H9 (cell line): ENCODE data around the gene CCSER2. TPM values are rescaled to one million over a fixed set of nuclear protein-coding genes. Genes with fewer than 3 reads are reported as not detected.

Source experiments
- DNase-seq: peaks from one replicate; pipeline ENCODE4 v3.0.0-alpha.2; 2017
- H2AFZ ChIP-seq: one replicate; pipeline ENCODE4 v1.6.1; 2013; ENCODE audit warnings: mild to moderate bottlenecking, low read length, control low read depth, moderate library complexity
- H2AK5ac ChIP-seq: 2 replicates; pipeline ENCODE4 v1.6.1; 2013; ENCODE audit warnings: low read length, control low read depth, mixed read lengths; ENCODE audit not compliant: insufficient read length
- H2BK120ac ChIP-seq: one replicate; pipeline ENCODE4 v1.6.1; 2013; ENCODE audit warnings: low read depth, mild to moderate bottlenecking, low read length, control low read depth, inconsistent platforms; ENCODE audit not compliant: poor library complexity, severe bottlenecking
- H2BK12ac ChIP-seq: 2 replicates; pipeline ENCODE4 v1.6.1; 2013; ENCODE audit warnings: low read length, control low read depth, mixed read lengths, low read depth; ENCODE audit not compliant: insufficient read length
- H2BK15ac ChIP-seq: 2 replicates; pipeline ENCODE4 v1.6.1; 2013; ENCODE audit warnings: low read depth, low read length, control low read depth
- H2BK20ac ChIP-seq: one replicate; pipeline ENCODE4 v1.6.1; 2013; ENCODE audit warnings: low read depth, mild to moderate bottlenecking, low read length, control low read depth, inconsistent platforms; ENCODE audit not compliant: poor library complexity, severe bottlenecking
- H2BK5ac ChIP-seq: 2 replicates; pipeline ENCODE4 v1.6.1; 2013; ENCODE audit warnings: low read length, control low read depth, mixed read lengths; ENCODE audit not compliant: insufficient read length
- H3K14ac ChIP-seq: 2 replicates; pipeline ENCODE4 v1.6.1; 2013; ENCODE audit warnings: low read length, control low read depth; ENCODE audit not compliant: insufficient read depth
- H3K18ac ChIP-seq: 2 replicates; pipeline ENCODE4 v1.6.1; 2013; ENCODE audit warnings: low read depth, mild to moderate bottlenecking, mixed read lengths, low read length, control low read depth; ENCODE audit not compliant: insufficient read length
- H3K23ac ChIP-seq: 2 replicates; pipeline ENCODE4 v1.6.1; 2013; ENCODE audit warnings: low read length, control low read depth, mixed read lengths, low read depth; ENCODE audit not compliant: insufficient read length
- H3K23me2 ChIP-seq: 2 replicates; pipeline ENCODE4 v1.6.1; 2013; ENCODE audit warnings: low read depth, mild to moderate bottlenecking, mixed read lengths, low read length, control low read depth; ENCODE audit not compliant: insufficient read length, poor library complexity, severe bottlenecking
- H3K27ac ChIP-seq: 2 replicates; pipeline ENCODE4 v1.5.1; 2013; ENCODE audit warnings: low read length, control low read depth, mixed read lengths, low read depth; ENCODE audit not compliant: insufficient read length
- H3K27me3 ChIP-seq: 2 replicates; pipeline ENCODE4 v1.6.1; 2013; ENCODE audit warnings: low read length, control low read depth, inconsistent platforms; ENCODE audit not compliant: insufficient read depth
- H3K4ac ChIP-seq: 2 replicates; pipeline ENCODE4 v1.6.1; 2013; ENCODE audit warnings: low read depth, mild to moderate bottlenecking, control low read depth, inconsistent platforms, low read length, moderate library complexity
- H3K4me1 ChIP-seq: 2 replicates; pipeline ENCODE4 v1.6.1; 2013; ENCODE audit warnings: low read length, control low read depth, inconsistent platforms; ENCODE audit not compliant: insufficient read depth
- H3K4me2 ChIP-seq: 2 replicates; pipeline ENCODE4 v1.6.1; 2013; ENCODE audit warnings: low read length, control low read depth, mixed read lengths; ENCODE audit not compliant: insufficient read length, insufficient read depth
- H3K56ac ChIP-seq: 2 replicates; pipeline ENCODE4 v1.6.1; 2013; ENCODE audit warnings: low read depth, mild to moderate bottlenecking, mixed read lengths, low read length, control low read depth; ENCODE audit not compliant: insufficient read length
- H3K79me1 ChIP-seq: 2 replicates; pipeline ENCODE4 v1.6.1; 2013; ENCODE audit warnings: low read depth, mild to moderate bottlenecking, moderate library complexity, low read length, control low read depth, inconsistent platforms; ENCODE audit not compliant: insufficient read depth, poor library complexity, severe bottlenecking
- H3K79me2 ChIP-seq: 2 replicates; pipeline ENCODE4 v1.6.1; 2013; ENCODE audit warnings: low read length, control low read depth, inconsistent platforms; ENCODE audit not compliant: insufficient read depth
- H3K9ac ChIP-seq: 2 replicates; pipeline ENCODE4 v1.6.1; 2013; ENCODE audit warnings: low read length, control low read depth, mixed read lengths; ENCODE audit not compliant: insufficient read length; ENCODE audit errors: extremely low read depth
- H3K9me3 ChIP-seq: one replicate; pipeline ENCODE4 v1.6.1; 2013; ENCODE audit warnings: low read depth, low read length, inconsistent platforms; ENCODE audit not compliant: control insufficient read depth
- H3T11ph ChIP-seq: one replicate; pipeline ENCODE4 v1.6.1; 2013; ENCODE audit warnings: mild to moderate bottlenecking, low read length, control low read depth, inconsistent platforms
- H4K20me1 ChIP-seq: one replicate; pipeline ENCODE4 v1.6.1; 2013; ENCODE audit not compliant: control insufficient read depth, insufficient read length, insufficient read depth
- H4K5ac ChIP-seq: 2 replicates; pipeline ENCODE4 v1.6.1; 2013; ENCODE audit warnings: low read depth, mild to moderate bottlenecking, mixed read lengths, low read length, control low read depth; ENCODE audit not compliant: insufficient read length
- H4K8ac ChIP-seq: replicated peaks from 2 replicates; pipeline ENCODE4 v1.6.1; 2013; ENCODE audit warnings: low read length, control low read depth, mixed read lengths, low read depth; ENCODE audit not compliant: insufficient read length
- H4K91ac ChIP-seq: 2 replicates; pipeline ENCODE4 v1.6.1; 2013; ENCODE audit warnings: low read depth, mild to moderate bottlenecking, moderate library complexity, mixed read lengths, low read length, control low read depth; ENCODE audit not compliant: insufficient read length
- H3K27ac Mint-ChIP-seq, 3 experiments: 2 replicates in 2 of 3; 3 replicates in 1 of 3; pipeline ENCODE4 v1.8.0; 2020 to 2021; ENCODE audit warnings: mixed read lengths in 3 of 3, mild to moderate bottlenecking in 1 of 3, moderate library complexity in 1 of 3
- H3K27me3 Mint-ChIP-seq: 2 replicates; pipeline ENCODE4 v1.8.0; 2021; ENCODE audit warnings: low read depth, mild to moderate bottlenecking, moderate library complexity, mixed read lengths
- H3K36me3 Mint-ChIP-seq, 3 experiments: 2 replicates in 2 of 3; 3 replicates in 1 of 3; pipeline ENCODE4 v1.8.0; 2020 to 2021; ENCODE audit warnings: low read depth in 3 of 3, mixed read lengths in 3 of 3; ENCODE audit not compliant: insufficient read depth in 1 of 3
- H3K4me1 Mint-ChIP-seq, 2 experiments: 2 replicates each; pipeline ENCODE4 v1.8.0; 2020; ENCODE audit warnings: mixed read lengths in 2 of 2
- H3K4me3 Mint-ChIP-seq, 2 experiments: 2 replicates in 1 of 2; 3 replicates in 1 of 2; pipeline ENCODE4 v1.8.0; 2020 to 2021; ENCODE audit warnings: mild to moderate bottlenecking in 2 of 2, mixed read lengths in 2 of 2, moderate library complexity in 1 of 2
- H3K9me3 Mint-ChIP-seq, 2 experiments: 2 replicates in 1 of 2; 3 replicates in 1 of 2; pipeline ENCODE4 v1.8.0; 2020; ENCODE audit warnings: mild to moderate bottlenecking in 2 of 2, mixed read lengths in 2 of 2, moderate library complexity in 1 of 2
- WGBS: extraction: QIAGEN DNeasy Blood & Tissue Kit; methylation state at CpG from one replicate; pipeline ENCODE4 v1.1.7; 2013; ENCODE audit warnings: missing lambda C conversion rate, low lambda C conversion rate, mixed read lengths; ENCODE audit not compliant: insufficient read length; ENCODE audit errors: extremely low coverage; 5-methylcytosine and 5-hydroxymethylcytosine counted together
- total RNA-seq: library from RNA; stranded (reverse); gene quantifications from 2 replicates; pipeline ENCODE4 v1.2.1, GENCODE V29; 2021
- TF ChIP-seq, protein P1 (sequence below): fragments of 200-600 bp; sonication (generic); conservative IDR thresholded peaks from 3 replicates; pipeline ENCODE4 v1.8.0; 2021; ENCODE audit warnings: antibody characterized with exemption, mild to moderate bottlenecking

CCSER2 gene
- total RNA-seq, 1 experiment from 2014 or later, result 22.2 TPM

DNA sequence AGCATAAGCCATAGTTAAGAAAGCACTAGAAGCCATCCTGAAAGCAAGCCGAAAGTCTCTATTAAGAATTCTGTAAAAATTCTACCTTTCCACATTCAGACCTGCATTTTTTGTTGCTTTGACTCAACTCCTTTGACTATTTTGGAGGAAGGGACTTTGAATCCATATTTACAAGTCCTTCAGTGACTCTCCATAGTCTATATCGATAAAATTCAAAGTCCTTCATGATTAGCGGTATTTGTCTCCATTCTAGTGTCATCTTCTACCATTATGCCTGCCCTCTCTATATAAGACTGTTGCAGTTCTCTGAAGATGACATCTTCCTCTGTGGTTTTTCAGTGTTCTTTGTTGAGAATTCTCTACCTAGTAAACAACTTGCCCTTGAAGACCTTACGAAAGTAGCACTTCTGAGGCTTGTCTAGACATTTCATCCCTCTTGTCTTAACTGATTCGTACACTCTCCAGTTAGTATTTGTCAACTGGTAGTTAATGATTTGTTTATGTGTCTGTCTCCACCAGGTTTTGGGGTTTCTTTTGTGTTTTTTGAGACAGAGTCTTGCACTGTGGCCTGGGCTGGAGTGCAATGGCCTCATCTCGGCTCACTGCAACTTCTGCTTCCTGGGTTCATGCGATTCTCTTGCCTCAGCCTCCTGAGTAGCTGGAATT, 1.7 kb downstream of the CCSER2 start:
- Histone ChIP-seq H3K79me1 (no peaks in the 10 kb centered on the region), H3K14ac (no peak overlapping the region), H3K79me2 (peaks cover 12% of the 10 kb centered on the region; the same call in 1 of the 2 replicates), H3K4me2 (no peak overlapping the region), H2AFZ (no peak overlapping the region), H2AK5ac (no peak overlapping the region), H2BK20ac (no peak overlapping the region), H4K91ac (no peak overlapping the region), H2BK120ac (no peak overlapping the region), H4K20me1 (no peaks in the 10 kb centered on the region), H3K9me3 (no peaks in the 10 kb centered on the region), H2BK5ac (no peak overlapping the region), H3K18ac (no peak overlapping the region), H3K4ac (no peak overlapping the region), H3K56ac (no peak overlapping the region), H3K23me2 (peaks cover 3% of the 10 kb centered on the region), H3K23ac (no peak overlapping the region), H3K4me1 (peaks cover 7% of the 10 kb centered on the region; the same call in 1 of the 2 replicates), H4K5ac (no peak overlapping the region), H3K27ac (no peak overlapping the region), H3K9ac (no peak overlapping the region), H2BK15ac (no peak overlapping the region), H2BK12ac (no peak overlapping the region), H3T11ph (no peak overlapping the region), H4K8ac (no peak overlapping the region), H3K27me3 (no peaks in the 10 kb centered on the region)
- Mint-ChIP-seq H3K4me3 (peak overlapping the region; percentile 86 to 92), H3K27ac (peak overlapping the region in 2 of 3 experiments; percentile 30 to 74; a peak in 2 of 7 replicates), H3K9me3 (no peaks in the 10 kb centered on the region), H3K4me1 (peaks cover 40 to 42% of the 10 kb centered on the region in 2 experiments), H3K27me3 (no peaks in the 10 kb centered on the region), H3K36me3 (no peaks in the 10 kb centered on the region)
- TF ChIP-seq, protein P1, sequence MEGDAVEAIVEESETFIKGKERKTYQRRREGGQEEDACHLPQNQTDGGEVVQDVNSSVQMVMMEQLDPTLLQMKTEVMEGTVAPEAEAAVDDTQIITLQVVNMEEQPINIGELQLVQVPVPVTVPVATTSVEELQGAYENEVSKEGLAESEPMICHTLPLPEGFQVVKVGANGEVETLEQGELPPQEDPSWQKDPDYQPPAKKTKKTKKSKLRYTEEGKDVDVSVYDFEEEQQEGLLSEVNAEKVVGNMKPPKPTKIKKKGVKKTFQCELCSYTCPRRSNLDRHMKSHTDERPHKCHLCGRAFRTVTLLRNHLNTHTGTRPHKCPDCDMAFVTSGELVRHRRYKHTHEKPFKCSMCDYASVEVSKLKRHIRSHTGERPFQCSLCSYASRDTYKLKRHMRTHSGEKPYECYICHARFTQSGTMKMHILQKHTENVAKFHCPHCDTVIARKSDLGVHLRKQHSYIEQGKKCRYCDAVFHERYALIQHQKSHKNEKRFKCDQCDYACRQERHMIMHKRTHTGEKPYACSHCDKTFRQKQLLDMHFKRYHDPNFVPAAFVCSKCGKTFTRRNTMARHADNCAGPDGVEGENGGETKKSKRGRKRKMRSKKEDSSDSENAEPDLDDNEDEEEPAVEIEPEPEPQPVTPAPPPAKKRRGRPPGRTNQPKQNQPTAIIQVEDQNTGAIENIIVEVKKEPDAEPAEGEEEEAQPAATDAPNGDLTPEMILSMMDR, result no peak
- WGBS, result no CpG with 5 or more reads among the region's 7 CpGs
- DNase-seq, result no peak
